GM21723 (cell line): Measurements from ENCODE around the gene OPA3.

Experiments
- ATAC-seq: cut with Tn5 transposase; IDR thresholded peaks from one replicate; pipeline ENCODE4 v1.9.1; 2021; ENCODE audit warnings: mild to moderate bottlenecking, moderate library complexity; ENCODE audit not compliant: unreplicated experiment

The OPA3 gene

GRCh38 chr19:45568732-45569131 is 15.9 kb downstream of the OPA3 start:
- ATAC-seq: no peak

GRCh38 chr19:45567609-45568008 is 17.0 kb downstream of the OPA3 start:
- ATAC-seq: no peak

GRCh38 chr19:45564131-45564780 is 20.3 kb downstream of the OPA3 start:
- ATAC-seq: no peak

GRCh38 chr19:45560686-45561085 is 23.9 kb downstream of the OPA3 start:
- ATAC-seq: no peak

GRCh38 chr19:45560038-45560437 is 24.6 kb downstream of the OPA3 start:
- ATAC-seq: no peak

- ATAC-seq: peak; percentile 60
These were observed 26.2 kb downstream of the OPA3 start for GRCh38 chr19:45558399-45558878.

- ATAC-seq: no peak
These were observed 27.8 kb downstream of the OPA3 start for GRCh38 chr19:45556835-45557234.

GRCh38 chr19:45554481-45554880 is 30.1 kb downstream of the OPA3 start:
- no peak for ATAC-seq

GRCh38 chr19:45553464-45553863 is 31.1 kb downstream of the OPA3 start:
- ATAC-seq: no peak

- ATAC-seq: no peak
These were observed 36.5 kb downstream of the OPA3 start for GRCh38 chr19:45547965-45548609.

- no peak for ATAC-seq
These were observed 37.3 kb downstream of the OPA3 start for GRCh38 chr19:45547211-45547770.

GRCh38 chr19:45542234-45542668 is 42.4 kb downstream of the OPA3 start:
- ATAC-seq: no peak

GRCh38 chr19:45539459-45539858 is 45.1 kb downstream of the OPA3 start:
- no peak for ATAC-seq

GRCh38 chr19:45531349-45531748 is 53.3 kb downstream of the OPA3 start:
- ATAC-seq: no peak

- ATAC-seq: no peak
These were observed 55.2 kb downstream of the OPA3 start for GRCh38 chr19:45529420-45529785.

GRCh38 chr19:45528744-45529419 is 55.7 kb downstream of the OPA3 start:
- no peak for ATAC-seq

GRCh38 chr19:45528149-45528743 is 56.4 kb downstream of the OPA3 start:
- ATAC-seq: no peak

- ATAC-seq: no peak
These were observed 56.9 kb downstream of the OPA3 start for GRCh38 chr19:45527731-45528130.

- no peak for ATAC-seq
These were observed 57.6 kb downstream of the OPA3 start for GRCh38 chr19:45526971-45527370.

- no peak for ATAC-seq
These were observed 58.5 kb downstream of the OPA3 start for GRCh38 chr19:45526143-45526542.

GRCh38 chr19:45524575-45525129 is 60.0 kb downstream of the OPA3 start:
- ATAC-seq: no peak
